Loucy (cell line): ENCODE results near the gene SMYD5.

ENCODE experiments used
- EZH2phosphoT487 ChIP-seq: fragments of 200-600 bp; IDR thresholded peaks from 2 replicates; pipeline ENCODE4 v1.6.1; 2018; ENCODE audit warnings: antibody characterized with exemption, mild to moderate bottlenecking, moderate library complexity, borderline replicate concordance
- TF ChIP-seq, protein P1 (sequence below): fragments of 200-600 bp; sonication (generic); conservative IDR thresholded peaks from 2 replicates; pipeline ENCODE4 v1.5.1; 2014; ENCODE audit warnings: mild to moderate bottlenecking, antibody characterized with exemption, low read length

DNA sequence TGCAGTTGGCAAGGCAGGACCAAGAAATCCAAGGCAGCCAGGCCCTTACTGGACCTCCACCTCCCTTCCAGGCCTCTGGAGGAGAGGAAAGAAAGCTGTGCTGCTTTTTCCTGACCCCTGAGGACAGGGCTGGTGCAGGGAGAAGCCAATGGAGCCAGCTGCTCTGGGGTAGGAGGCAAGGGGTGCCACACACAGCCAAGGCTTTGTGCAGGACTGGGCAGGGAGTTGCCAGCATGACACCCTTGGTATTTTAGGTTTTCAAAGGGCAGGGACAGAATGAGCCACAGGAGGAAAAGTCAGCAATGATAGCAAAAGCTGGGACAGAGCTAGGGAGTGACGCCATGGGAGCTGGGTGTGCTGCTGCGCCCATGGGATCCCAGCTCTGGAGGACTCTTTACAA, 43.0 kb downstream of the SMYD5 start:
- TF ChIP-seq, protein P1, sequence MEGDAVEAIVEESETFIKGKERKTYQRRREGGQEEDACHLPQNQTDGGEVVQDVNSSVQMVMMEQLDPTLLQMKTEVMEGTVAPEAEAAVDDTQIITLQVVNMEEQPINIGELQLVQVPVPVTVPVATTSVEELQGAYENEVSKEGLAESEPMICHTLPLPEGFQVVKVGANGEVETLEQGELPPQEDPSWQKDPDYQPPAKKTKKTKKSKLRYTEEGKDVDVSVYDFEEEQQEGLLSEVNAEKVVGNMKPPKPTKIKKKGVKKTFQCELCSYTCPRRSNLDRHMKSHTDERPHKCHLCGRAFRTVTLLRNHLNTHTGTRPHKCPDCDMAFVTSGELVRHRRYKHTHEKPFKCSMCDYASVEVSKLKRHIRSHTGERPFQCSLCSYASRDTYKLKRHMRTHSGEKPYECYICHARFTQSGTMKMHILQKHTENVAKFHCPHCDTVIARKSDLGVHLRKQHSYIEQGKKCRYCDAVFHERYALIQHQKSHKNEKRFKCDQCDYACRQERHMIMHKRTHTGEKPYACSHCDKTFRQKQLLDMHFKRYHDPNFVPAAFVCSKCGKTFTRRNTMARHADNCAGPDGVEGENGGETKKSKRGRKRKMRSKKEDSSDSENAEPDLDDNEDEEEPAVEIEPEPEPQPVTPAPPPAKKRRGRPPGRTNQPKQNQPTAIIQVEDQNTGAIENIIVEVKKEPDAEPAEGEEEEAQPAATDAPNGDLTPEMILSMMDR = no peak
- no peak for TF ChIP-seq EZH2phosphoT487
